Stomach (tissue), 4 donors: ENCODE data around the gene ANKRD10.

Source experiments
- EP300 ChIP-seq: sonication (generic); formaldehyde crosslinking; IDR thresholded peaks from one replicate; pipeline ENCODE4 v1.6.1; 2017; ENCODE audit warnings: antibody characterized with exemption
- POLR2A ChIP-seq, 4 donors: fragments of 450-650 bp; IDR thresholded peaks; one replicate each; pipeline ENCODE4 v1.6.1; 2016; ENCODE audit warnings: antibody characterized with exemption in 4 of 4, control low read depth in 2 of 4, mild to moderate bottlenecking in 1 of 4, moderate library complexity in 1 of 4
- POLR2AphosphoS5 ChIP-seq, 3 donors: sonication (generic); formaldehyde crosslinking; IDR thresholded peaks; one replicate each; pipeline ENCODE4 v1.6.1; 2016; ENCODE audit warnings: antibody characterized with exemption in 3 of 3
- TF ChIP-seq, protein P1 (sequence below), 7 experiments: fragments of 450-650 bp in 4 of 7; fragments of 200-600 bp in 3 of 7; sonication (generic) in 3 of 7; IDR thresholded peaks; one replicate each; pipeline ENCODE4 v1.5.1; 2016 to 2019; ENCODE audit warnings: antibody characterized with exemption in 7 of 7, control low read depth in 2 of 7, mild to moderate bottlenecking in 1 of 7

DNA sequence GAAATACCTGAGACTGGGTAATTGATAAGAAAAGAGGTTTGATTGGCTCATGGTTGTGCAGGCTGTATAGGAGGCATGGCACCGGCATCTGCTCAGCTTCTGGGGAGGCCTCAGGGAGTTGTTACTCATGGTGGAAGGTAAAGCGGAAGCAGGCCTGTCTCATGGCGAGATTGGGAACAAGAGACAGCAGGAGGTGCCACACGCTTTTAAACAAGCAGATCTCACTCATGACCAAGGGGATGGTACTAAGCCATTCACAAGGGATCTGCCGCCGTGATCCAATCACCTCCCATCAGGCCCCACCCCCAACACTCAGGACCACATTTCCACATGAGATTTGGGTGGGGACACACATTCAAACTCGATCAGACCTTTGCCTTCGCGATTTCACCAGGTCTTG is 86.2 kb downstream of the ANKRD10 start:
- TF ChIP-seq, protein P1, sequence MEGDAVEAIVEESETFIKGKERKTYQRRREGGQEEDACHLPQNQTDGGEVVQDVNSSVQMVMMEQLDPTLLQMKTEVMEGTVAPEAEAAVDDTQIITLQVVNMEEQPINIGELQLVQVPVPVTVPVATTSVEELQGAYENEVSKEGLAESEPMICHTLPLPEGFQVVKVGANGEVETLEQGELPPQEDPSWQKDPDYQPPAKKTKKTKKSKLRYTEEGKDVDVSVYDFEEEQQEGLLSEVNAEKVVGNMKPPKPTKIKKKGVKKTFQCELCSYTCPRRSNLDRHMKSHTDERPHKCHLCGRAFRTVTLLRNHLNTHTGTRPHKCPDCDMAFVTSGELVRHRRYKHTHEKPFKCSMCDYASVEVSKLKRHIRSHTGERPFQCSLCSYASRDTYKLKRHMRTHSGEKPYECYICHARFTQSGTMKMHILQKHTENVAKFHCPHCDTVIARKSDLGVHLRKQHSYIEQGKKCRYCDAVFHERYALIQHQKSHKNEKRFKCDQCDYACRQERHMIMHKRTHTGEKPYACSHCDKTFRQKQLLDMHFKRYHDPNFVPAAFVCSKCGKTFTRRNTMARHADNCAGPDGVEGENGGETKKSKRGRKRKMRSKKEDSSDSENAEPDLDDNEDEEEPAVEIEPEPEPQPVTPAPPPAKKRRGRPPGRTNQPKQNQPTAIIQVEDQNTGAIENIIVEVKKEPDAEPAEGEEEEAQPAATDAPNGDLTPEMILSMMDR (IDR thresholded peaks at IDR 0.05) = no peak
- no peak for TF ChIP-seq POLR2A (IDR thresholded peaks at IDR 0.05)
- TF ChIP-seq EP300 = no peak
- no peak for TF ChIP-seq POLR2AphosphoS5 (IDR thresholded peaks at IDR 0.05)
